Osteoblast (primary cell): ENCODE results near the gene DDX52. TPM values are rescaled to one million over a fixed set of nuclear protein-coding genes. Genes with fewer than 3 reads are reported as not detected.

Experiments used
- DNase-seq: peaks from one replicate; pipeline ENCODE4 v3.0.0; 2011; ENCODE audit warnings: low spot score, mixed read lengths; ENCODE audit not compliant: insufficient read length; ENCODE audit errors: missing footprints
- H2AFZ ChIP-seq: 2 replicates; pipeline ENCODE4 v1.6.0; 2011; ENCODE audit warnings: mild to moderate bottlenecking, low read length
- H3K27ac ChIP-seq: 2 replicates; pipeline ENCODE4 v1.5.1; 2011; ENCODE audit warnings: mild to moderate bottlenecking, low read depth, low read length, moderate library complexity
- H3K27me3 ChIP-seq: 2 replicates; pipeline ENCODE4 v1.6.0; 2012; ENCODE audit warnings: mild to moderate bottlenecking, control low read depth, inconsistent platforms, low read length, moderate library complexity; ENCODE audit not compliant: insufficient read depth
- H3K36me3 ChIP-seq: 2 replicates; pipeline ENCODE4 v1.5.1; 2011; ENCODE audit warnings: mild to moderate bottlenecking, low read length, control low read depth, moderate library complexity; ENCODE audit not compliant: insufficient read depth
- H3K4me1 ChIP-seq: 2 replicates; pipeline ENCODE4 v1.5.1; 2011; ENCODE audit warnings: mild to moderate bottlenecking, low read length, control low read depth, moderate library complexity; ENCODE audit not compliant: insufficient read depth
- H3K4me2 ChIP-seq: 2 replicates; pipeline ENCODE4 v1.6.0; 2011; ENCODE audit warnings: mild to moderate bottlenecking, low read length; ENCODE audit not compliant: insufficient read depth
- H3K4me3 ChIP-seq: fragments of 200-600 bp; sonication (generic); 3 replicates; pipeline ENCODE4 v1.5.1; 2012; ENCODE audit warnings: mild to moderate bottlenecking, low read length, inconsistent platforms; ENCODE audit not compliant: insufficient read depth
- H3K79me2 ChIP-seq: 2 replicates; pipeline ENCODE4 v1.6.0; 2012; ENCODE audit warnings: mild to moderate bottlenecking, low read length, control low read depth, inconsistent platforms; ENCODE audit not compliant: insufficient read depth
- H3K9me3 ChIP-seq: 2 replicates; pipeline ENCODE4 v1.5.1; 2011; ENCODE audit warnings: low read depth, low read length, control low read depth
- H4K20me1 ChIP-seq: 2 replicates; pipeline ENCODE4 v1.6.0; 2012; ENCODE audit warnings: mild to moderate bottlenecking, low read length, control low read depth; ENCODE audit not compliant: insufficient read depth
- CTCF ChIP-seq: IDR thresholded peaks from 2 replicates; pipeline ENCODE4 v1.5.1; 2011; ENCODE audit warnings: mild to moderate bottlenecking, low read depth, low read length, moderate library complexity; ENCODE audit errors: extremely low read depth
- small RNA-seq: library from RNA; depleted of rRNA; stranded (forward); fragments of <200 nt; gene quantifications from one replicate; pipeline ENCODE3, GENCODE V24; 2012
- total RNA-seq: library from RNA; depleted of rRNA; stranded (reverse); fragments of >200 nt; gene quantifications from 2 replicates; pipeline ENCODE4 v1.2.3, GENCODE V29; 2012

Gene DDX52
- total RNA-seq, 1 donor, result 29.3 TPM

- H3K36me3 ChIP-seq, result peaks cover 39% of the 10 kb centered on the region
Observed at GRCh38 chr17:37567538-37567937, 75.7 kb downstream of the DDX52 start.

GRCh38 chr17:37567137-37567536 lies 76.1 kb downstream of the DDX52 start:
- Histone ChIP-seq H2AFZ (no peak overlapping the region), H3K4me2 (no peak overlapping the region), H3K4me3 (no peak overlapping the region), H3K27ac (no peak overlapping the region), H3K9me3 (no peaks in the 10 kb centered on the region), H4K20me1 (no peaks in the 10 kb centered on the region), H3K27me3 (no peaks in the 10 kb centered on the region), H3K4me1 (no peaks in the 10 kb centered on the region), H3K79me2 (no peaks in the 10 kb centered on the region), H3K36me3 (peaks cover 43% of the 10 kb centered on the region)
- DNase-seq, result peak; percentile 86
- no peak for TF ChIP-seq CTCF

More at GRCh38 chr17:37567538-37567937, 75.7 kb downstream of the DDX52 start:
- DNase-seq, result no peak
- Histone ChIP-seq H4K20me1 (no peaks in the 10 kb centered on the region), H3K4me2 (no peak overlapping the region), H2AFZ (no peak overlapping the region), H3K79me2 (no peaks in the 10 kb centered on the region), H3K27ac (no peak overlapping the region), H3K4me3 (no peak overlapping the region), H3K9me3 (no peaks in the 10 kb centered on the region), H3K27me3 (no peaks in the 10 kb centered on the region), H3K4me1 (no peaks in the 10 kb centered on the region)
- TF ChIP-seq CTCF, result no peak

GRCh38 chr17:37564252-37564651 lies 79.0 kb downstream of the DDX52 start:
- no peak for TF ChIP-seq CTCF
- Histone ChIP-seq H3K36me3 (peaks cover 28% of the 10 kb centered on the region), H3K27ac (peak overlapping the region; percentile 20), H3K4me3 (no peak overlapping the region), H3K4me1 (no peaks in the 10 kb centered on the region), H3K27me3 (no peaks in the 10 kb centered on the region), H4K20me1 (no peaks in the 10 kb centered on the region), H3K79me2 (no peaks in the 10 kb centered on the region), H3K9me3 (no peaks in the 10 kb centered on the region), H2AFZ (no peak overlapping the region), H3K4me2 (no peak overlapping the region)
- DNase-seq, result no peak

GRCh38 chr17:37562016-37562745 lies 81.1 kb downstream of the DDX52 start:
- Histone ChIP-seq H3K4me1 (no peaks in the 10 kb centered on the region), H3K27me3 (no peaks in the 10 kb centered on the region), H3K4me3 (no peak overlapping the region), H2AFZ (no peak overlapping the region), H3K79me2 (no peaks in the 10 kb centered on the region), H4K20me1 (no peaks in the 10 kb centered on the region), H3K36me3 (peaks cover 24% of the 10 kb centered on the region), H3K9me3 (no peaks in the 10 kb centered on the region), H3K27ac (no peak overlapping the region), H3K4me2 (no peak overlapping the region)
- no peak for DNase-seq
- no peak for TF ChIP-seq CTCF

Small RNA genes within 50 kb of the gene (small RNA-seq; reads per million reads assigned to genes)
- gene MIR378J, result not detected

Other genes with a start within 250 kb of the DDX52 start
- gene ACACA, start 236.6 kb downstream of the DDX52 start, total RNA-seq, result 78.9 and 86.6 TPM in 2 replicates
- 18.6 and 21.4 TPM in 2 replicates for gene TADA2A, start 236.6 kb downstream of the DDX52 start, total RNA-seq
- gene DUSP14, start 153.6 kb downstream of the DDX52 start, total RNA-seq, result 79.3 and 97.7 TPM in 2 replicates
- gene SYNRG, start 34.0 kb downstream of the DDX52 start, total RNA-seq, result 23.9 and 24.8 TPM in 2 replicates
- not detected in 2 replicates for gene HNF1B, start 101.6 kb upstream of the DDX52 start, total RNA-seq